Mesenchymal stem cell (in vitro differentiated cells and primary cell): ENCODE data around the gene PRKG1.

Experiments
- DNase-seq: peaks from one replicate; pipeline ENCODE4 v3.0.0-alpha.2; 2013
- H2AFZ ChIP-seq: one replicate; pipeline ENCODE4 v1.6.1; 2013; ENCODE audit warnings: low read depth, mild to moderate bottlenecking, control low read depth, inconsistent platforms, low read length, moderate library complexity
- H2AK5ac ChIP-seq: 2 replicates; pipeline ENCODE4 v1.6.1; 2013; ENCODE audit warnings: low read length, moderate library complexity, mild to moderate bottlenecking, inconsistent platforms; ENCODE audit not compliant: severe bottlenecking
- H2BK120ac ChIP-seq: one replicate; pipeline ENCODE4 v1.6.1; 2013; ENCODE audit warnings: low read depth, mild to moderate bottlenecking, inconsistent platforms, low read length, moderate library complexity
- H2BK12ac ChIP-seq, 2 experiments: one replicate each; pipeline ENCODE4 v1.6.1; 2013; ENCODE audit warnings: inconsistent platforms in 2 of 2, low read length in 2 of 2, mild to moderate bottlenecking in 2 of 2, moderate library complexity in 2 of 2, control low read depth in 1 of 2
- H2BK15ac ChIP-seq: one replicate; pipeline ENCODE4 v1.6.1; 2013; ENCODE audit warnings: mild to moderate bottlenecking, low read depth, inconsistent platforms; ENCODE audit not compliant: poor library complexity, severe bottlenecking
- H2BK5ac ChIP-seq: 2 replicates; pipeline ENCODE4 v1.6.1; 2013; ENCODE audit warnings: low read depth, mild to moderate bottlenecking, low read length, control low read depth, inconsistent platforms; ENCODE audit not compliant: poor library complexity, severe bottlenecking
- H3K14ac ChIP-seq, 2 experiments: one replicate each; pipeline ENCODE4 v1.6.1; 2013; ENCODE audit warnings: inconsistent platforms in 2 of 2, low read length in 2 of 2, control low read depth in 1 of 2, mild to moderate bottlenecking in 1 of 2, moderate library complexity in 1 of 2
- H3K18ac ChIP-seq, 2 experiments: one replicate each; pipeline ENCODE4 v1.6.1; 2013; ENCODE audit warnings: inconsistent platforms in 2 of 2, low read length in 2 of 2, control low read depth in 1 of 2, low read depth in 1 of 2, mild to moderate bottlenecking in 1 of 2
- H3K23ac ChIP-seq, 2 experiments: one replicate each; pipeline ENCODE4 v1.6.1; 2013; ENCODE audit warnings: inconsistent platforms in 2 of 2, low read length in 2 of 2, mild to moderate bottlenecking in 2 of 2, moderate library complexity in 2 of 2, control low read depth in 1 of 2
- H3K27ac ChIP-seq: 2 replicates; pipeline ENCODE4 v1.5.1; 2013; ENCODE audit warnings: mild to moderate bottlenecking, moderate library complexity, low read length, control low read depth, inconsistent platforms; ENCODE audit not compliant: poor library complexity, severe bottlenecking
- H3K27me3 ChIP-seq, 2 experiments: 2 replicates each; pipeline versions ENCODE4 v1.6.1 to v1.7.0; 2013; ENCODE audit warnings: low read length in 2 of 2, mild to moderate bottlenecking in 2 of 2, moderate library complexity in 2 of 2, control low read depth in 1 of 2, inconsistent platforms in 1 of 2; ENCODE audit not compliant: control insufficient read depth in 1 of 2, insufficient read depth in 1 of 2
- H3K36me3 ChIP-seq, 2 experiments: 2 replicates each; pipeline versions ENCODE4 v1.6.1 to v1.7.0; 2013; ENCODE audit warnings: low read length in 2 of 2, control low read depth in 1 of 2, inconsistent platforms in 1 of 2, low read depth in 1 of 2, mild to moderate bottlenecking in 1 of 2; ENCODE audit not compliant: insufficient read depth in 2 of 2, control insufficient read depth in 1 of 2
- H3K4ac ChIP-seq, 2 experiments: one replicate each; pipeline ENCODE4 v1.6.1; 2013; ENCODE audit warnings: inconsistent platforms in 2 of 2, low read length in 2 of 2, mild to moderate bottlenecking in 2 of 2, moderate library complexity in 2 of 2, control low read depth in 1 of 2, low read depth in 1 of 2
- H3K4me1 ChIP-seq: 2 replicates; pipeline ENCODE4 v1.6.1; 2013; ENCODE audit warnings: low read depth, low read length, control low read depth; ENCODE audit not compliant: control insufficient read depth, insufficient read depth
- H3K4me2 ChIP-seq: 2 replicates; pipeline ENCODE4 v1.6.1; 2013; ENCODE audit warnings: low read length, mild to moderate bottlenecking, inconsistent platforms; ENCODE audit not compliant: poor library complexity, severe bottlenecking
- H3K4me3 ChIP-seq, 2 experiments: 2 replicates each; pipeline versions ENCODE4 v1.5.1 to v1.7.0; 2013; ENCODE audit warnings: low read length in 2 of 2, mild to moderate bottlenecking in 2 of 2, control low read depth in 1 of 2, low read depth in 1 of 2; ENCODE audit not compliant: insufficient read depth in 1 of 2
- H3K79me1 ChIP-seq: replicated peaks from 2 replicates; pipeline ENCODE4 v1.6.1; 2013; ENCODE audit warnings: mild to moderate bottlenecking, control low read depth, low read length, inconsistent platforms; ENCODE audit not compliant: poor library complexity, severe bottlenecking
- H3K9ac ChIP-seq: 2 replicates; pipeline ENCODE4 v1.7.0; 2013; ENCODE audit warnings: mild to moderate bottlenecking, low read length, moderate library complexity
- H3K9me3 ChIP-seq: 2 replicates; pipeline ENCODE4 v1.7.0; 2013; ENCODE audit warnings: mild to moderate bottlenecking, low read length; ENCODE audit not compliant: control insufficient read depth
- H4K8ac ChIP-seq: one replicate; pipeline ENCODE4 v1.6.1; 2013; ENCODE audit warnings: inconsistent platforms, mild to moderate bottlenecking, low read length, moderate library complexity
- H4K91ac ChIP-seq: one replicate; pipeline ENCODE4 v1.6.1; 2013; ENCODE audit warnings: mild to moderate bottlenecking, low read length, inconsistent platforms
- WGBS: methylation state at CpG from one replicate; pipeline ENCODE4 v1.1.7; 2013; ENCODE audit warnings: mixed read lengths; 5-methylcytosine and 5-hydroxymethylcytosine counted together

PRKG1 gene

GRCh38 chr10:52048051-52048450 is 973.8 kb downstream of the PRKG1 start:
- Histone ChIP-seq H3K14ac (no peak overlapping the region), H3K23ac (no peak overlapping the region), H2BK120ac (no peak overlapping the region), H2BK5ac (no peak overlapping the region), H3K27me3 (no peaks in the 10 kb centered on the region), H4K8ac (no peak overlapping the region), H2BK12ac (no peak overlapping the region), H2AFZ (no peak overlapping the region), H3K36me3 (no peaks in the 10 kb centered on the region), H2AK5ac (no peak overlapping the region), H3K4me2 (no peak overlapping the region), H3K27ac (no peak overlapping the region), H3K4me3 (no peak overlapping the region), H3K9ac (no peak overlapping the region), H3K4me1 (no peaks in the 10 kb centered on the region), H4K91ac (no peak overlapping the region), H2BK15ac (no peak overlapping the region), H3K4ac (no peak overlapping the region), H3K9me3 (no peaks in the 10 kb centered on the region), H3K79me1 (no peaks in the 10 kb centered on the region), H3K18ac (no peak overlapping the region)
- no peak for DNase-seq

DNA sequence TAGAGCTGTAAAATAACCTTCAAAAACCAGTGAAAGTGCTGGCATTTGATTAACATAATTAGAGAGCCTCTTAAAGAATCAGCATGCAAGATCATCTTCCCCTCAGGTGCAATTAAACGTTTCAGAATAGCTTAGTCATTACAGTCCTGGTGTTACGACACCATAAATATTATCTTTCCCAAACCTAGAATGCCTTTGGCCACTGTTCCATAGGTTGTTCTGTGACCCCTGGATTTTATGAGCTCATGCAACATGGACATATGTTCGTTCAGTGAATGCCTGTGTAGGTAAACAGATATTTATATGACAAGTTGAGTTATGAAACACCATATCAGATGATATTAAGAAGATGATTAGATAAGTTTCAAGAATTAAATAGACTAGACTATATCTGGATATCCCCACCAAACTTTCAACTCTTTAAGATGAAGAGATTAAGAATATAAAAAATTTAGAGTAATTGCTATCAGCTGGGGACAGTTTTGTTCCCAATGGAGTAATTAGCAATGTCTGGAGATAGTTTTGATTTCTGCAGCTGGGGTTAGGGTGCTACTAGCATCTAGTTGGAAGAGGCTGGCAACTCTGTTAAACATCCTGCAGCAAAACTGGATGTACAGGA is 976.3 kb downstream of the PRKG1 start:
- Histone ChIP-seq H3K14ac (no peak overlapping the region), H3K4ac (no peak overlapping the region), H2BK5ac (no peak overlapping the region), H3K18ac (no peak overlapping the region), H4K91ac (no peak overlapping the region), H3K27ac (no peak overlapping the region), H3K27me3 (no peaks in the 10 kb centered on the region), H3K9me3 (no peaks in the 10 kb centered on the region), H4K8ac (no peak overlapping the region), H2BK120ac (no peak overlapping the region), H2AFZ (no peak overlapping the region), H3K23ac (no peak overlapping the region), H2BK12ac (no peak overlapping the region), H3K4me3 (no peak overlapping the region), H3K4me2 (no peak overlapping the region), H2BK15ac (no peak overlapping the region), H2AK5ac (no peak overlapping the region), H3K79me1 (no peaks in the 10 kb centered on the region), H3K4me1 (no peaks in the 10 kb centered on the region), H3K36me3 (no peaks in the 10 kb centered on the region), H3K9ac (no peak overlapping the region)
- 51% methylated on average over 3 of the region's 3 CpGs for WGBS
- DNase-seq, result no peak

GRCh38 chr10:52053497-52053896 is 979.2 kb downstream of the PRKG1 start:
- WGBS, result 90% methylated on average over 4 of the region's 5 CpGs
- no peak overlapping the region for H2BK5ac ChIP-seq
- no peak overlapping the region for H2BK120ac ChIP-seq
- H3K18ac ChIP-seq, result no peak overlapping the region
- no peaks in the 10 kb centered on the region for H3K79me1 ChIP-seq
- DNase-seq, result no peak
- no peak overlapping the region for H3K4ac ChIP-seq
- H4K8ac ChIP-seq, result no peak overlapping the region
- no peak overlapping the region for H2BK15ac ChIP-seq
- no peak overlapping the region for H3K9ac ChIP-seq
- H3K4me3 ChIP-seq, result no peak overlapping the region
- H3K23ac ChIP-seq, result no peak overlapping the region
- H3K9me3 ChIP-seq, result no peaks in the 10 kb centered on the region
- H2AK5ac ChIP-seq, result no peak overlapping the region
- no peaks in the 10 kb centered on the region for H3K27me3 ChIP-seq
- H3K4me1 ChIP-seq, result no peaks in the 10 kb centered on the region
- H3K27ac ChIP-seq, result no peak overlapping the region
- H2AFZ ChIP-seq, result no peak overlapping the region
- H3K36me3 ChIP-seq, result no peaks in the 10 kb centered on the region
- H3K14ac ChIP-seq, result no peak overlapping the region
- H4K91ac ChIP-seq, result no peak overlapping the region
- H3K4me2 ChIP-seq, result no peak overlapping the region
- no peak overlapping the region for H2BK12ac ChIP-seq

DNA sequence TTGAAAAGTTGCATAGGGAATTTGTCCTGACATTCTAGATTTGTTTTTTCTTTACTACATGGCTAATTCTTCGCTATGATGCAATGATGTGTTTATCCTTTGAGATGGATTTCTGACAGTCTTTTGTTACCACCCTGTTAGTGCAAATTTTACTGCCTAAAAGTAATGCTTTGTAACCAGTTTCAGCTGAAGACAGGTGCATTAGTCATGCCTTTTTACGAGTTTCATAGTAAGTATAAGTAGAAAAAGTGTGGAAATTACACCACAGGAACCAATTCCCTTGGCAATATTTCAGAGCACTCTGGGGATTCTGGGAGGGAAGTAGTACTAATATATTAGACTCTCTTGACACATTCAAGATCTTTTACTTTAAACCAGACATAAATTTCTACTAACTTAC is 982.0 kb downstream of the PRKG1 start:
- Histone ChIP-seq H3K18ac (no peak overlapping the region), H3K4me3 (no peak overlapping the region), H2BK120ac (no peak overlapping the region), H3K23ac (no peak overlapping the region), H3K9me3 (no peaks in the 10 kb centered on the region), H2BK5ac (no peak overlapping the region), H3K79me1 (no peaks in the 10 kb centered on the region), H3K27me3 (no peaks in the 10 kb centered on the region), H3K4ac (no peak overlapping the region), H3K36me3 (no peaks in the 10 kb centered on the region), H3K27ac (no peak overlapping the region), H3K14ac (no peak overlapping the region), H2BK12ac (no peak overlapping the region), H4K91ac (no peak overlapping the region), H3K9ac (no peak overlapping the region), H3K4me1 (no peaks in the 10 kb centered on the region), H4K8ac (no peak overlapping the region), H2AFZ (no peak overlapping the region), H2AK5ac (no peak overlapping the region), H3K4me2 (no peak overlapping the region), H2BK15ac (no peak overlapping the region)
- DNase-seq, result no peak
- WGBS, result 86% methylated on average over 2 of the region's 2 CpGs
